Measurements from ENCODE around the gene USP43. TPM values are rescaled to one million over a fixed set of nuclear protein-coding genes. Genes with fewer than 3 reads are reported as not detected.
A peak's percentile ranks its signal among the peaks of the same experiment; 100 is the strongest.

The USP43 gene
- total RNA-seq, 1 donor from 2014 or later, result 7.8 TPM

GRCh38 chr17:9643611-9644010, 1.7 kb upstream of the USP43 start:
- DNase-seq (ENCODE audit: low read depth), result peak; percentile 35
- peak overlapping the region; percentile 79 for H3K4me3 ChIP-seq (ENCODE audit: low read depth, low read length)
- TF ChIP-seq CTCF (conservative IDR thresholded peaks at IDR 0.05; ENCODE audit: low read depth, low read length), result no peak

- peak; percentile 16 for DNase-seq (ENCODE audit: low read depth)
- TF ChIP-seq CTCF (conservative IDR thresholded peaks at IDR 0.05; ENCODE audit: low read depth, low read length), result peak; percentile 42
- peak overlapping the region; percentile 79 for H3K4me3 ChIP-seq (ENCODE audit: low read depth, low read length)
Observed at GRCh38 chr17:9645851-9646545, 681 bp downstream of the USP43 start.

- no peak for TF ChIP-seq CTCF (conservative IDR thresholded peaks at IDR 0.05; ENCODE audit: low read depth, low read length)
- H3K4me3 ChIP-seq (ENCODE audit: low read depth, low read length), result peak overlapping the region; percentile 79
- DNase-seq (ENCODE audit: low read depth), result peak; percentile 6
Observed at GRCh38 chr17:9646546-9646885, 1.2 kb downstream of the USP43 start.

GRCh38 chr17:9647014-9647413, 1.7 kb downstream of the USP43 start:
- no peak for TF ChIP-seq CTCF (conservative IDR thresholded peaks at IDR 0.05; ENCODE audit: low read depth, low read length)
- H3K4me3 ChIP-seq (ENCODE audit: low read depth, low read length), result peak overlapping the region; percentile 79
- DNase-seq (ENCODE audit: low read depth), result peak; percentile 23

- H3K4me3 ChIP-seq (ENCODE audit: low read depth, low read length), result peak overlapping the region; percentile 23
- TF ChIP-seq CTCF (conservative IDR thresholded peaks at IDR 0.05; ENCODE audit: low read depth, low read length), result no peak
- DNase-seq (ENCODE audit: low read depth), result no peak
Observed at GRCh38 chr17:9648521-9649110, 3.3 kb downstream of the USP43 start.

GRCh38 chr17:9658593-9659211, 13.4 kb downstream of the USP43 start:
- no peak for TF ChIP-seq CTCF (conservative IDR thresholded peaks at IDR 0.05; ENCODE audit: low read depth, low read length)

More at GRCh38 chr17:9658593-9659211, 13.4 kb downstream of the USP43 start:
- no peak for DNase-seq (ENCODE audit: low read depth)
- no peak overlapping the region for H3K4me3 ChIP-seq (ENCODE audit: low read depth, low read length)
